Measurements from ENCODE around the gene LIPC.

The LIPC gene

GRCh38 chr15:58551764-58552504 is 120.1 kb downstream of the LIPC start:
- Histone ChIP-seq H3K4me3 (ENCODE audit: low read depth, low read length) (no peak overlapping the region), H3K9me3 (ENCODE audit: control insufficient read depth, insufficient read depth, low read length) (no peaks in the 10 kb centered on the region), H3K9ac (ENCODE audit: low read depth, low read length) (no peak overlapping the region), H3K4me1 (ENCODE audit: control insufficient read depth, insufficient read depth, low read length) (peaks cover 4% of the 10 kb centered on the region), H3K36me3 (ENCODE audit: control insufficient read depth, insufficient read depth, low read length) (no peaks in the 10 kb centered on the region), H3K27me3 (ENCODE audit: control insufficient read depth, insufficient read depth, low read length) (peaks cover 4% of the 10 kb centered on the region)

GRCh38 chr15:58552505-58553364 is 120.9 kb downstream of the LIPC start:
- no peaks in the 10 kb centered on the region for H3K9me3 ChIP-seq (ENCODE audit: control insufficient read depth, insufficient read depth, low read length)
- H3K4me1 ChIP-seq (ENCODE audit: control insufficient read depth, insufficient read depth, low read length) = peaks cover 4% of the 10 kb centered on the region
- H3K27me3 ChIP-seq (ENCODE audit: control insufficient read depth, insufficient read depth, low read length) = peaks cover 4% of the 10 kb centered on the region
- H3K36me3 ChIP-seq (ENCODE audit: control insufficient read depth, insufficient read depth, low read length) = no peaks in the 10 kb centered on the region
- H3K4me3 ChIP-seq (ENCODE audit: low read depth, low read length) = no peak overlapping the region
- no peak overlapping the region for H3K9ac ChIP-seq (ENCODE audit: low read depth, low read length)

- Histone ChIP-seq H3K4me3 (ENCODE audit: low read depth, low read length) (no peak overlapping the region), H3K4me1 (ENCODE audit: control insufficient read depth, insufficient read depth, low read length) (peaks cover 4% of the 10 kb centered on the region), H3K36me3 (ENCODE audit: control insufficient read depth, insufficient read depth, low read length) (no peaks in the 10 kb centered on the region), H3K27me3 (ENCODE audit: control insufficient read depth, insufficient read depth, low read length) (peaks cover 4% of the 10 kb centered on the region), H3K9me3 (ENCODE audit: control insufficient read depth, insufficient read depth, low read length) (no peaks in the 10 kb centered on the region), H3K9ac (ENCODE audit: low read depth, low read length) (no peak overlapping the region)
These were observed 121.7 kb downstream of the LIPC start for GRCh38 chr15:58553365-58553918.

GRCh38 chr15:58554758-58555157 is 123.0 kb downstream of the LIPC start:
- no peak overlapping the region for H3K9ac ChIP-seq (ENCODE audit: low read depth, low read length)
- peaks cover 4% of the 10 kb centered on the region for H3K27me3 ChIP-seq (ENCODE audit: control insufficient read depth, insufficient read depth, low read length)
- H3K4me1 ChIP-seq (ENCODE audit: control insufficient read depth, insufficient read depth, low read length) = peaks cover 4% of the 10 kb centered on the region
- no peaks in the 10 kb centered on the region for H3K36me3 ChIP-seq (ENCODE audit: control insufficient read depth, insufficient read depth, low read length)
- no peak overlapping the region for H3K4me3 ChIP-seq (ENCODE audit: low read depth, low read length)
- no peaks in the 10 kb centered on the region for H3K9me3 ChIP-seq (ENCODE audit: control insufficient read depth, insufficient read depth, low read length)

- H3K4me1 ChIP-seq (ENCODE audit: control insufficient read depth, insufficient read depth, low read length) = peaks cover 4% of the 10 kb centered on the region
- peaks cover 4% of the 10 kb centered on the region for H3K27me3 ChIP-seq (ENCODE audit: control insufficient read depth, insufficient read depth, low read length)
- H3K9ac ChIP-seq (ENCODE audit: low read depth, low read length) = no peak overlapping the region
- H3K9me3 ChIP-seq (ENCODE audit: control insufficient read depth, insufficient read depth, low read length) = no peaks in the 10 kb centered on the region
- no peaks in the 10 kb centered on the region for H3K36me3 ChIP-seq (ENCODE audit: control insufficient read depth, insufficient read depth, low read length)
- no peak overlapping the region for H3K4me3 ChIP-seq (ENCODE audit: low read depth, low read length)
These were observed 123.6 kb downstream of the LIPC start for GRCh38 chr15:58555162-58556027.

GRCh38 chr15:58556028-58556361 is 124.2 kb downstream of the LIPC start:
- Histone ChIP-seq H3K27me3 (ENCODE audit: control insufficient read depth, insufficient read depth, low read length) (peaks cover 4% of the 10 kb centered on the region), H3K9ac (ENCODE audit: low read depth, low read length) (no peak overlapping the region), H3K4me3 (ENCODE audit: low read depth, low read length) (no peak overlapping the region), H3K4me1 (ENCODE audit: control insufficient read depth, insufficient read depth, low read length) (peaks cover 4% of the 10 kb centered on the region), H3K9me3 (ENCODE audit: control insufficient read depth, insufficient read depth, low read length) (no peaks in the 10 kb centered on the region), H3K36me3 (ENCODE audit: control insufficient read depth, insufficient read depth, low read length) (no peaks in the 10 kb centered on the region)

- Histone ChIP-seq H3K4me1 (ENCODE audit: control insufficient read depth, insufficient read depth, low read length) (peaks cover 4% of the 10 kb centered on the region), H3K36me3 (ENCODE audit: control insufficient read depth, insufficient read depth, low read length) (no peaks in the 10 kb centered on the region), H3K4me3 (ENCODE audit: low read depth, low read length) (no peak overlapping the region), H3K27me3 (ENCODE audit: control insufficient read depth, insufficient read depth, low read length) (peaks cover 4% of the 10 kb centered on the region), H3K9ac (ENCODE audit: low read depth, low read length) (no peak overlapping the region), H3K9me3 (ENCODE audit: control insufficient read depth, insufficient read depth, low read length) (no peaks in the 10 kb centered on the region)
These were observed 124.8 kb downstream of the LIPC start for GRCh38 chr15:58556541-58556940.

- Histone ChIP-seq H3K27me3 (ENCODE audit: control insufficient read depth, insufficient read depth, low read length) (no peaks in the 10 kb centered on the region), H3K4me1 (ENCODE audit: control insufficient read depth, insufficient read depth, low read length) (no peaks in the 10 kb centered on the region), H3K9me3 (ENCODE audit: control insufficient read depth, insufficient read depth, low read length) (no peaks in the 10 kb centered on the region), H3K4me3 (ENCODE audit: low read depth, low read length) (no peak overlapping the region), H3K9ac (ENCODE audit: low read depth, low read length) (no peak overlapping the region), H3K36me3 (ENCODE audit: control insufficient read depth, insufficient read depth, low read length) (no peaks in the 10 kb centered on the region)
These were observed 127.0 kb downstream of the LIPC start for GRCh38 chr15:58558777-58559176.

- H3K9ac ChIP-seq (ENCODE audit: low read depth, low read length) = no peak overlapping the region
- no peaks in the 10 kb centered on the region for H3K9me3 ChIP-seq (ENCODE audit: control insufficient read depth, insufficient read depth, low read length)
- H3K4me3 ChIP-seq (ENCODE audit: low read depth, low read length) = no peak overlapping the region
- H3K27me3 ChIP-seq (ENCODE audit: control insufficient read depth, insufficient read depth, low read length) = no peaks in the 10 kb centered on the region
- no peaks in the 10 kb centered on the region for H3K4me1 ChIP-seq (ENCODE audit: control insufficient read depth, insufficient read depth, low read length)
- H3K36me3 ChIP-seq (ENCODE audit: control insufficient read depth, insufficient read depth, low read length) = no peaks in the 10 kb centered on the region
These were observed 128.3 kb downstream of the LIPC start for GRCh38 chr15:58559904-58560588.

- Histone ChIP-seq H3K27me3 (ENCODE audit: control insufficient read depth, insufficient read depth, low read length) (no peaks in the 10 kb centered on the region), H3K4me1 (ENCODE audit: control insufficient read depth, insufficient read depth, low read length) (no peaks in the 10 kb centered on the region), H3K9me3 (ENCODE audit: control insufficient read depth, insufficient read depth, low read length) (no peaks in the 10 kb centered on the region), H3K36me3 (ENCODE audit: control insufficient read depth, insufficient read depth, low read length) (no peaks in the 10 kb centered on the region), H3K4me3 (ENCODE audit: low read depth, low read length) (no peak overlapping the region), H3K9ac (ENCODE audit: low read depth, low read length) (no peak overlapping the region)
These were observed 129.5 kb downstream of the LIPC start for GRCh38 chr15:58561321-58561720.

- Histone ChIP-seq H3K36me3 (ENCODE audit: control insufficient read depth, insufficient read depth, low read length) (no peaks in the 10 kb centered on the region), H3K9ac (ENCODE audit: low read depth, low read length) (no peak overlapping the region), H3K4me3 (ENCODE audit: low read depth, low read length) (no peak overlapping the region), H3K4me1 (ENCODE audit: control insufficient read depth, insufficient read depth, low read length) (no peaks in the 10 kb centered on the region), H3K27me3 (ENCODE audit: control insufficient read depth, insufficient read depth, low read length) (no peaks in the 10 kb centered on the region), H3K9me3 (ENCODE audit: control insufficient read depth, insufficient read depth, low read length) (no peaks in the 10 kb centered on the region)
These were observed 130.3 kb downstream of the LIPC start for GRCh38 chr15:58562135-58562534.
